Neural progenitor cell (in vitro differentiated cells): ENCODE results near the gene DHTKD1.

ENCODE experiments used
- EZH2phosphoT487 ChIP-seq: fragments of 200-600 bp; sonication (generic); IDR thresholded peaks from 2 replicates; pipeline ENCODE4 v1.6.1; 2017; ENCODE audit warnings: antibody characterized with exemption
- TF ChIP-seq, protein P1 (sequence below): fragments of 200-600 bp; sonication (generic); IDR thresholded peaks from 2 replicates; pipeline ENCODE4 v1.5.1; 2017; ENCODE audit warnings: antibody characterized with exemption, mild to moderate bottlenecking

DNA sequence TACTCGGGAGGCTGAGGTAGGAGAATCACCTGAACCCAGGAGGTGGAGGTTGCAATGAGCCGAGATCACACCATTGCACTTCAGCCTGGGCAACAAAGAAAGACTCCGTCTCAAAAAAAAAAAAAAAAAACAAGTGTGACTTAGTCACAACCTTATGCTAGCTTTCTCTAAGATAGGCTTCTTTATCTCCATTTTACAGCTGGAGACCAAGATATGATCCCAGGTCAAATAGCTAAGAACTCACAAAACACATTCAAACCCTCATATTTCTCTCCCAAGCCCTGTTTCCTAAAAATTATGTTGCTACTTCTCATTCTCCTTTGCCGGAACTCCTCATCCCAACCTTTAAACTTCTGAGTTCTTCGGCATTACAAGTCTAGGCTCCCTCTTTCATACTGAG, 13.0 kb upstream of the DHTKD1 start:
- TF ChIP-seq, protein P1, sequence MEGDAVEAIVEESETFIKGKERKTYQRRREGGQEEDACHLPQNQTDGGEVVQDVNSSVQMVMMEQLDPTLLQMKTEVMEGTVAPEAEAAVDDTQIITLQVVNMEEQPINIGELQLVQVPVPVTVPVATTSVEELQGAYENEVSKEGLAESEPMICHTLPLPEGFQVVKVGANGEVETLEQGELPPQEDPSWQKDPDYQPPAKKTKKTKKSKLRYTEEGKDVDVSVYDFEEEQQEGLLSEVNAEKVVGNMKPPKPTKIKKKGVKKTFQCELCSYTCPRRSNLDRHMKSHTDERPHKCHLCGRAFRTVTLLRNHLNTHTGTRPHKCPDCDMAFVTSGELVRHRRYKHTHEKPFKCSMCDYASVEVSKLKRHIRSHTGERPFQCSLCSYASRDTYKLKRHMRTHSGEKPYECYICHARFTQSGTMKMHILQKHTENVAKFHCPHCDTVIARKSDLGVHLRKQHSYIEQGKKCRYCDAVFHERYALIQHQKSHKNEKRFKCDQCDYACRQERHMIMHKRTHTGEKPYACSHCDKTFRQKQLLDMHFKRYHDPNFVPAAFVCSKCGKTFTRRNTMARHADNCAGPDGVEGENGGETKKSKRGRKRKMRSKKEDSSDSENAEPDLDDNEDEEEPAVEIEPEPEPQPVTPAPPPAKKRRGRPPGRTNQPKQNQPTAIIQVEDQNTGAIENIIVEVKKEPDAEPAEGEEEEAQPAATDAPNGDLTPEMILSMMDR, result no peak
- TF ChIP-seq EZH2phosphoT487, result no peak
